MM.1S (cell line): Measurements from ENCODE around the gene STRADB.

Experiments used
- CTCF ChIP-seq: fragments of 300-600 bp; sonication (generic); IDR thresholded peaks from 2 replicates; pipeline ENCODE4 v1.5.1; 2016; ENCODE audit warnings: antibody characterized with exemption, low read length, mixed read lengths
- EZH2 ChIP-seq: fragments of 300-600 bp; sonication (generic); optimal IDR thresholded peaks from 2 replicates; pipeline ENCODE3; 2017; ENCODE audit warnings: low read depth, mild to moderate bottlenecking, antibody characterized with exemption, low read length, mixed read lengths
- EZH2phosphoT487 ChIP-seq: fragments of 300-600 bp; sonication (generic); IDR thresholded peaks from 2 replicates; pipeline ENCODE4 v1.6.1; 2018; ENCODE audit warnings: antibody characterized with exemption, low read length

GRCh38 chr2:201441409-201441808 lies 10.1 kb upstream of the STRADB start:
- TF ChIP-seq EZH2 (no peak), CTCF (no peak), EZH2phosphoT487 (no peak)
